Measurements from ENCODE around the gene TRIM47.

DNA sequence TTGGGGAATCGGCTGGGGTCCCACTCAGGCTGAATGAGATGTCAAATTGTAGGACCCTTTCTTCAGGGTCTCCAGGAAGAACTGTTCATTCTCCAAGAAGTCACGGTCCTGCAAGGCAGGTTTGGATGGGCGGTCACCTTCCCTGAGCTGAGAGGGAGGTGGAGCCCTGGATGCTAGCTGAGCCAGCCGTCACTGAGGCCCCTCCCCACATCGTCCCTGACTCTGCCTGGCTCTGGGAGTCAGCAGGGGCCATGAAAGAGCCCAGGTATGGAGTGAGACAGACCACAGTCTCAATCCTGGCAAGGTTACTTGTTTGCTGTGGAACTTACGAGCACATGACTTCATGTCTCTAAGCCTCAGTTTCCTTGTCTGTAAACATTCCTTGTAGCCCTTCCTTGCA, 32.3 kb upstream of the TRIM47 start:
- no peak for TF ChIP-seq CTCF (conservative IDR thresholded peaks at IDR 0.05)
- TF ChIP-seq EZH2 (IDR thresholded peaks at IDR 0.05; ENCODE audit: low read depth), result no peak
